Activated CD8-positive, alpha-beta memory T cell treated with anti-CD3 and anti-CD28 coated beads, Interleukin-2, amount 10 ng/mL, durations not matched to agents 7 days and 5 days (primary cell): ENCODE measurements around the gene GSG1. TPM values are rescaled to one million over a fixed set of nuclear protein-coding genes. Genes with fewer than 3 reads are reported as not detected.
"Not testable (repeated sequence)": the region's sequence is repeated elsewhere in the genome, so short reads cannot be mapped to it uniquely, and the experiment has no call there.

Experiments used
- ATAC-seq: fragments of 150-1000 bp; cut with Tn5 transposase; one replicate; pipeline ENCODE4 v1.10.0; 2021; ENCODE audit warnings: moderate library complexity
- CTCF ChIA-PET: fragments of 350-600 bp; sonication (Branson Sonifier 250); formaldehyde crosslinking; loops from one replicate; lab custom pipeline; 2021; ENCODE audit warnings: antibody characterized with exemption; lab: Charles Lee
- DNase-seq: peaks from one replicate; pipeline ENCODE4 v3.0.0-alpha.2; 2020
- H3K27ac Mint-ChIP-seq: one replicate; pipeline ENCODE4 v1.8.0; 2021; ENCODE audit warnings: mild to moderate bottlenecking, mixed read lengths
- H3K27me3 Mint-ChIP-seq: one replicate; pipeline ENCODE4 v1.8.0; 2021; ENCODE audit warnings: mixed read lengths
- H3K36me3 Mint-ChIP-seq: one replicate; pipeline ENCODE4 v1.8.0; 2021; ENCODE audit warnings: mild to moderate bottlenecking, mixed read lengths
- H3K4me1 Mint-ChIP-seq: one replicate; pipeline ENCODE4 v1.8.0; 2021; ENCODE audit warnings: mixed read lengths
- H3K4me3 Mint-ChIP-seq: one replicate; pipeline ENCODE4 v1.8.0; 2021; ENCODE audit warnings: mild to moderate bottlenecking, moderate library complexity, mixed read lengths
- H3K9me3 Mint-ChIP-seq: one replicate; pipeline ENCODE4 v1.8.0; 2022; ENCODE audit warnings: low read depth, mixed read lengths
- total RNA-seq, 2 experiments: library from RNA; stranded (reverse); gene quantifications; one replicate each; pipeline ENCODE4 v1.2.3, GENCODE V29; 2021

Gene GSG1
- total RNA-seq, 2 experiments from 2014 or later, result not detected

DNA sequence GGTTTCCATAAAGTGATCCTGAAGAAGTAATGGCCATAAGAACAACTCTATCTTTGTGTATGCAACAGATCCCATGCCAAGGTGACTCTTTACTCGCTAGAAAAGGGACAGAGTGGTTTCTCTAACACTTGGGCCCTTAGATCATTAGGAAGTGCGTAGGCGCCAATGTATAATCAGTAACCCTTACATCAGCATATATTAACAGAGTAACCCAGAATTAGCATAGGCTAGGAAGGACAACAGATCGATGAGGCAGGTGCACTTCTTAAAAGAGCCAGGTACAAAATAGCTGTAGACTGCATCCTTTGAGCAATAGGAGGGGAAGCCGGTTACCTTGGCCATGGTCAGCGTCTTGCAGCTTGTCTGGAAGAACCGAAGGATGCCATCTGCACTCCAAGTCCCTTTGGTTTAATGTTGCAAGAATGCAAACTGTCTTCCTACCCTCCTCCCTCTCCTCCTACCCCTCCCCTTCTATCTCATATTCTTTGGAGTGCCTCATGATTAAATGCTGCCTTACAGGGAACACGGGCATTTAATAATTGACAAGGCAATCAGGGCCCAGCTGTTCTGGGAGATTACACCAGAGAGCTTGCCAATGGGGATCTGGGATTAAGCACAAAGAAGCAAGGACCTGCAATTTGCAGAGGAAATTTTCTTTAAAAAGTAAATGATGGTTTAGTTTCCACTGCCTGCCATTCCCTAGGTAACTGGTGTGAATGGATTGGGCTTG is 8.0 kb downstream of the GSG1 start:
- Mint-ChIP-seq H3K27me3 (peaks cover 12% of the 10 kb centered on the region), H3K27ac (no peak overlapping the region), H3K4me3 (no peak overlapping the region), H3K9me3 (no peaks in the 10 kb centered on the region), H3K4me1 (peaks cover 32% of the 10 kb centered on the region), H3K36me3 (no peaks in the 10 kb centered on the region)
- ATAC-seq (no peak), DNase-seq (no peak)
- CTCF ChIA-PET, result interaction anchor here (1.1 to 5.2 kb wide), 4 partner anchors 14 to 179 kb away, joined by 3 to 40 read pairs (median 5); no protein-coding TSS in a partner anchor

DNA sequence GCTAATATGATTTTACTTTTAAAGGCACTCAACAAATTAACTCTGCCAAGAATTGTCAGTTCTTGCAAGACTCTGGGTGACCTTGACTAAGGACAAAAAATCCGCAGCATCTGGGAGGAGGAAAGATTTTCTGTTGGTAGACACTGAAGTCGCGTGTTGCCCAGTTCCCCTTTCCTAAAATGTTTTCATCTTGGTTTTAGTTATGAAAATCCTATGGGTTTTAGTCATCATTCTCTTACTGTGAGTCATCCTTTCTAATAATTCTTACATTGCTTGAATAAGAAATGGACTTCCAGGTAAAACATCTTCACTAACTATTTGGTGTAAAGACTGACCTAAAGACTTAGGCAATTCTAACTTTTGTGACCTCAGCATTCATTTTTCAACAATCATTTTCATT is 9.1 kb downstream of the GSG1 start:
- ATAC-seq (no peak), DNase-seq (no peak)
- Mint-ChIP-seq H3K27me3 (peaks cover 12% of the 10 kb centered on the region), H3K9me3 (no peaks in the 10 kb centered on the region), H3K4me3 (no peak overlapping the region), H3K4me1 (peaks cover 24% of the 10 kb centered on the region), H3K27ac (no peak overlapping the region), H3K36me3 (no peaks in the 10 kb centered on the region)
- CTCF ChIA-PET, result interaction anchor here (2.1 to 5.2 kb wide), 2 partner anchors 114 to 117 kb away, joined by 7 to 40 read pairs; no protein-coding TSS in a partner anchor

DNA sequence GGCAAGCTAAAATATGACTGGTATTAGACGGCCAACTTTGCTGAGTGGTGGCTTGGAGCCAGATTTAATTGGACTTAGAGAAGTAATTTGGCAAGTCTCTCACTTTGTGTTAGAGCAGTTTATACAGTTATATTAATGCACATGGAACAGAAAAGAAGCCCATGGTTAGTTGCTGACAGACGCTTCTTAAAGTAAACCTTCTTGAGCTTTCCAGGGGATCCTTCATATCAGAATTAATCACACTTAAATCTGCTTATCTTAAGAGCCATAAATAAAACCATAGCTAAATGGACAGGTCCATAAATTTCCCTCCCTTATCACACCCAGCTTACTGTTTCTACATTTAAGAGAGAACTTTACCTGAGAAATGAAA is 9.6 kb downstream of the GSG1 start:
- H3K27me3 Mint-ChIP-seq, result peaks cover 12% of the 10 kb centered on the region

DNA sequence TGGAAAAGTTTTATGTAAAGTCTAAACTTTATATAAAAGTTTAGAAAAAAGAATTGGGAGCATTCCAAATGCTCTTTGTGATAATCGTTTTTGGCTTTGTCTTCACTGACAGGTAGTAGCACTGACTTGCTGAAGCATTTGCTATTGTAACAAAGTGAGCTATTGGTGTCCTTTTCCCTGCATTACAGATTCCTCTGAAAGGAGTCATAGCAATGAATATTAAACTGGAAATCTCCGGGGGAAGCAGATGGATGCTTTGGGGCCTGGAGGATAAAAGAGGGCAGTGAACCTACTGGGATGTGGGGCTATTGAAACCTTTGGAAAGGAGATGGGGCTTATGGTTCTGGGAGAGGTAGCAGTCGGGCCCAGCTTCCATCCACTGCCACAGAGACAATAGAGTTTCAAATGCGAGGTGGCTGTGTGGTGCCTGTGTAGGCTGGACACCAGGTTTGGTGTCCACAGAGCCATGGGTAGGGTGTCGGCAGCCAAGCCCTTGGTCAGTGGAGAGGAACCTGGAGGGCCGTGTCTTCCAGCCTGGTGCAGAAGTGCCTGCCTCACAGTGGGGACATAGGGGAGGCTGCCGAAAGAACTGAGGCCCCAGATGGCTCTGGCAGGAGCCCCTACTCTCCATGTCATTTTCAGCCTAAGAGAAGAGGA is 10.1 kb downstream of the GSG1 start:
- no peaks in the 10 kb centered on the region for H3K36me3 Mint-ChIP-seq
- no peak overlapping the region for H3K4me3 Mint-ChIP-seq
- H3K27ac Mint-ChIP-seq, result no peak overlapping the region
- CTCF ChIA-PET, result interaction anchor here (1.1 to 5.2 kb wide), 3 partner anchors 118 to 177 kb away, joined by 3 to 40 read pairs (median 3); no protein-coding TSS in a partner anchor
- H3K27me3 Mint-ChIP-seq, result peaks cover 12% of the 10 kb centered on the region
- peaks cover 14% of the 10 kb centered on the region for H3K4me1 Mint-ChIP-seq
- H3K9me3 Mint-ChIP-seq, result no peaks in the 10 kb centered on the region
- ATAC-seq (no peak), DNase-seq (no peak)

More for the DNA sequence above, 9.6 kb downstream of the GSG1 start:
- CTCF ChIA-PET, result interaction anchor here (1.1 to 5.2 kb wide), 3 partner anchors 118 to 177 kb away, joined by 3 to 40 read pairs (median 3); no protein-coding TSS in a partner anchor
- ATAC-seq (no peak), DNase-seq (no peak)
- Mint-ChIP-seq H3K9me3 (no peaks in the 10 kb centered on the region), H3K4me3 (no peak overlapping the region), H3K36me3 (no peaks in the 10 kb centered on the region), H3K4me1 (peaks cover 19% of the 10 kb centered on the region), H3K27ac (no peak overlapping the region)

DNA sequence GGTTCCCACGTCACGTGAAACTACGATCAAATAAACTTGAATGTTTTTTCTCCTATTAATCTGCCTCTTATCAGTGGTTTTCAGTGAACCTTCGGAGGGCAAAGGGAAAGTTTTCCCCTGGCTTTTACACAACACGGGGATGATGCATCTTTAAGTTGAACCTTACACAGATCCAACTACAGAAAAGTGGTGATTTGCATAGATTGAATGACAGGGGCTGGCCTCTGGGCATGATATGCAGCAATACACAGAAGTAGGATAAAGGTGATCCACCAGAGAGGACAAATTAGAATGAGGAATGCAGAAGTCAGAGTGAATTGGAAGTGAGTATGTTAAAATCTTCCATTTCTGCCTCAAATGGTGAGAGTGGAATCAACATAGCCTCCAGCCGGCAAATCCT is 11.6 kb downstream of the GSG1 start:
- ATAC-seq, result no peak
- no peak overlapping the region for H3K27ac Mint-ChIP-seq
- peaks cover 7% of the 10 kb centered on the region for H3K4me1 Mint-ChIP-seq
- H3K9me3 Mint-ChIP-seq, result no peaks in the 10 kb centered on the region
- no peak for DNase-seq
- CTCF ChIA-PET, result no interaction called here
- peaks cover 12% of the 10 kb centered on the region for H3K27me3 Mint-ChIP-seq
- H3K36me3 Mint-ChIP-seq, result no peaks in the 10 kb centered on the region
- H3K4me3 Mint-ChIP-seq, result no peak overlapping the region

DNA sequence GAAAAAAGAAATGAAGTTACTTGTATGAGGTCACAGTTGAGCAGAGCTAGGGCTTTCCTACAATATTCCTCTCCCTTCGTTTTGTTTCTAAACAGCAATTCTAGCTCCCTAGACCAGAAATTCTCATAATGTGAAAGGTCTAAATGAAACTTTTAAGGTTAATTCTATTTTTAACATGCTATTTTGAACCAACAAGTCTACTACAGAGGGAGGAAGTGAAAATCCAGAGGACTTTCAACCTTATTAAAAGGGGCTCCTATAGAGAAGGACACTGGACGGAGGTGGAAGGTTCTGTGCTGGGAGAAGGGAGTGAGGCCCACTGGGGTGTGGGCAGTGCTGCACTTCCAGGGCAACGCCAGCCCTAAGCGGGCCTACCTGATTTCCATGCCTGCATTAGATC is 13.4 kb downstream of the GSG1 start:
- DNase-seq (no peak), ATAC-seq (no peak)
- Mint-ChIP-seq H3K36me3 (no peaks in the 10 kb centered on the region), H3K27ac (no peak overlapping the region), H3K4me1 (peaks cover 10% of the 10 kb centered on the region), H3K4me3 (no peak overlapping the region), H3K9me3 (no peaks in the 10 kb centered on the region), H3K27me3 (peaks cover 10% of the 10 kb centered on the region)
- CTCF ChIA-PET, result no interaction called here

DNA sequence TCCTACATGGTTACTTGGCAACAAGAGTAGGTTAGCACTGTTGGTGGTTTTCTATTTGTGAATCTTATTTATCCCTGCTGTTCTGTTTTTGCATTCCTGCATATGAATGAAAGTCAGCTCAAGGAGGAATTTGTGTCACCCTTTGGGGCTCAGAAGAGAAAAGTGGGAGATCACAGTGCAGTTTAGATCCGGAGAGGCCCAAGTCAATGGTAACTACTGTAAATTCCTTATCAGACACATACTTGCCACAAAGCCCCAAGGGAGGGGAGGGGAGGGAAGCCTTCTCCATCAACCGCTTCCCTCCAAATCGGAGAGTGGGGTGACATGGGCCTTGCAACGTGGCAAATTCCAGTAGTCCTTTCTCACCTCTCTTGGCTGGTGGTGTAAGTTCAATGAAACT is 15.0 kb downstream of the GSG1 start:
- Mint-ChIP-seq H3K27ac (no peak overlapping the region), H3K4me1 (peaks cover 2% of the 10 kb centered on the region), H3K27me3 (no peaks in the 10 kb centered on the region), H3K36me3 (peaks cover 4% of the 10 kb centered on the region), H3K9me3 (no peaks in the 10 kb centered on the region), H3K4me3 (no peak overlapping the region)
- ATAC-seq (no peak), DNase-seq (no peak)
- CTCF ChIA-PET, result interaction anchor here (1.1 to 1.2 kb wide), 3 partner anchors 10 to 125 kb away, joined by 3 to 4 read pairs (median 3); no protein-coding TSS in a partner anchor

DNA sequence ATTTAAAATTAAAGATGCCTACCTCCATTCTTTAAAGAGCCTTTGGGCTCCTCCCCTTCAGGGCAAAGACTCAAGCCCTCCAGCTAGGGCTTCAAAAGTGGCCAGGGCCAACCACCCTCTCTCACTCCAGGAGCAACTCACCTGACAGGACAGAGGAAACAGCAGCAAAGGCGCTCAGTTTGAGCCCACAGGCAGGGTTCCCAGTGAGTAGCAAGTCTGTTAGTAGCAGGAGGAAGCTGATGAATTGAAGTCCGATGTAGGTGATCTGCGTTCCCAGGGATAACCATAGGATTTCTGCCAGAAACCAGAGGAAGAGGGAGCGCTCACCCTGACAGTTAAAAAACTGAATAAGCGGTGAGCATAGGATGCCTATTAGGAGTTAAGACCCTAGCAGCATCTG is 15.7 kb downstream of the GSG1 start:
- H3K36me3 Mint-ChIP-seq, result peaks cover 4% of the 10 kb centered on the region
- peaks cover 2% of the 10 kb centered on the region for H3K4me1 Mint-ChIP-seq
- H3K4me3 Mint-ChIP-seq, result no peak overlapping the region

DNA sequence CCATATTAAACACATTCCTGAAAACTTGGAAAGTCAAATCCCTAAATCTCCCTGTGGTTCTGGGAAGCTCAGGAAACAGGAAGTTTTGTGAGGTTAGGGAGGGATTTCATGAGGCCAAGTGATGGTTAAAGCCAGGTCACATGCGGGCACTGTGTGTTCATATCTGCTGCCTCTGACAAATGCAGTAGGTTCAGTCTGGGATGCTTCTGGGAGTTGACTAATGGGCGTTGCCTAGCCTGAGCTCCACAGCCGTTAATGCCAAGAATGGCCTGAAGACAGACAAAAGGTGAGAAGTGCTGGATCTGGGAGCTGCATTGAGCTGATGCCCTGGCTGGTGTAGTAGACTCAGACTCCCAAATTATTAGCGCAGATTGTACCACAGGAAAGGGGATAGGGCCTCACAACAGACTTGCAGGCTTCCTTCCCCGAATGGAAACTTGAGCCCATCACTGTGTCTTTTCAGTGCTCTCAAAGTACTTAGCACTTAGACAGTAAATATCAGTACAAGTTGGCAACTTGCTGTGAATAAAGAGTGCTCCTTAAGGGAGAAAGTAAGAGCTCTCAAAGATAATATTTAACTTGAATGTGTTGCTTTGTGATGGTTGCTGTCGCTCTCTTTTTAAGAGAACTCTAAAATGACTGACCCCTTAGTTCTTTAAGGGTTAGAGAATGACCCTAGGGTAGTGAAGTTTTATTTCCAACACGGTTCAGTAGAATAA is 17.3 kb downstream of the GSG1 start:
- H3K9me3 Mint-ChIP-seq, result no peaks in the 10 kb centered on the region
- no peaks in the 10 kb centered on the region for H3K27me3 Mint-ChIP-seq
- DNase-seq, result no peak
- no peak overlapping the region for H3K27ac Mint-ChIP-seq
- H3K4me1 Mint-ChIP-seq, result peaks cover 2% of the 10 kb centered on the region
- no peak for ATAC-seq
- H3K36me3 Mint-ChIP-seq, result peaks cover 4% of the 10 kb centered on the region
- CTCF ChIA-PET, result interaction anchor here (1.1 kb wide), 1 partner anchor 126 kb away, joined by 4 read pairs; no protein-coding TSS in a partner anchor
- no peak overlapping the region for H3K4me3 Mint-ChIP-seq

More for the DNA sequence above, 15.7 kb downstream of the GSG1 start:
- CTCF ChIA-PET, result no interaction called here
- H3K27ac Mint-ChIP-seq, result no peak overlapping the region
- ATAC-seq (no peak), DNase-seq (no peak)
- no peaks in the 10 kb centered on the region for H3K27me3 Mint-ChIP-seq
- no peaks in the 10 kb centered on the region for H3K9me3 Mint-ChIP-seq

DNA sequence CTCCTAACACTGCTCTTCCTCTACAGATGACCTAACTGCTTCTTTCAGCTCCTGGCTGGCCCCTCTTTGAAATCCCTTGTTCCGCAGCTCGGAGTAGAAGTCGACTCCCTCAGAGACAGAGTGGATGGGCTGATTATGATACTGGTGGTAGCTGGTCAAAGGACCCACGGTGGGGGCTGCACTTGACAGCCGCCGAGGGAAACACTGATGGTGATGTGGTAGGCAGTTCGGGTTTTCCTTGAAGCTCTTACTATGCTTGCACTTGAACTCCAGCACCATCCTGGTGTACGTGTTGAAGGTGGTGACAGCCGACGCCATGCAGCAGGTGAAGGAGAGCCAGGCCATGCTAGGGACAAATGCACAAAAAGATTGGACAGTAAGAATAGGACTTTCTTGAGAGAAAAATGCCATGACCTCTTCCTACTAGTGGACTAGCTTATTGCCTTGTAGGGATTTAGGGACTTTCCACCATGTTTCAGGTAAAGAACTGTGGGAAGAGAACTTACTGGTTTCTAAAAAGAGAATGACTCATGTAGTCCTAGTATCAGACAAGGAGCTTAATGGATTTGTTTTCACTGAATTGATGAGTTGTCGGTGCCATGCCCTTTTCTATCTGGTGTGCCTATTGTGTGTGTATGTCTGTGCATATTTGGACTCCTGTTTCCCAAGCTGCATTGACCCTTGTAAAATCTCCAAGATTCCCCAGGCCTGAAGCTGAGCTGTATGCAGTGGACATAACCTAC is 18.4 kb downstream of the GSG1 start:
- Mint-ChIP-seq H3K9me3 (no peaks in the 10 kb centered on the region), H3K4me3 (no peak overlapping the region), H3K36me3 (peaks cover 4% of the 10 kb centered on the region), H3K27me3 (no peaks in the 10 kb centered on the region), H3K27ac (no peak overlapping the region), H3K4me1 (peaks cover 2% of the 10 kb centered on the region)
- no peak for ATAC-seq
- no peak for DNase-seq
- CTCF ChIA-PET, result interaction anchor here (1.1 kb wide), 1 partner anchor 127 kb away, joined by 4 read pairs; no protein-coding TSS in a partner anchor

DNA sequence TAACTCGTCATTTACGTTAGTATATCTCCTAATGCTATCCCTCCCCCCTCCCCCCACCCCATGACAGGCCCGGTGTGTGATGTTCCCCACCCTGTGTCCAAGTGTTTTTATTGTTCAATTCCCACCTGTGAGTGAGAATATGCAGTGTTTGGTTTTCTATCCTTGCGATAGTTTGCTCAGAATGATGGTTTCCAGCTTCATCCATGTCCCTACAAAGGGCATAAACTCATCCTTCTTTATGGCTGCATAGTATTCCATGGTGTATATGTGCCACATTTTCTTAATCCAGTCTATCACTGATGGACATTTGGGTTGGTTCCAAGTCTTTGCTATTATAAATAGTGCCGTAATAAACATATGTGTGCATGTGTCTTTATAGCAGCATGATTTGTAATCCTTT is 19.8 kb downstream of the GSG1 start:
- H3K27ac Mint-ChIP-seq, CTCF ChIA-PET, H3K4me3 Mint-ChIP-seq, H3K4me1 Mint-ChIP-seq, H3K9me3 Mint-ChIP-seq, ATAC-seq, DNase-seq, H3K27me3 Mint-ChIP-seq, H3K36me3 Mint-ChIP-seq: not testable (repeated sequence)

DNA sequence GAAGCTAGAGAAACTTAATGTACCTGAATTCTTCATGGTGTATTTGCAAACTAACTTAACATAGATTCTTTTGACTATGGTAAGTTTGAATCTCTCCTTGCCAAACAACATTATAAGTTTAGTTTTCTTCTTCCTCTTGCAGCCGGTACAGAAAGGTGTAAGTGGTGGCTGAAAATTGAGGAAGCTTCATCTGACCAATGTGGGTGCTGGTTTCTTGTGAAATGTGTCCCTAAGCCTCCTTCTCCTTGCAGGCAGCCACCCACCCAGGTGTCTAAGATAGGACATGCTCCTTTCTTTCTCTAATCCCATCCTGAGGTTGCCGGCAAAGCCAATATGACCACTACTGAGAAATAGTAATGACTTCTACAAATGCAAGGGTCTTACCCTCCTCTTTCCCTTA is 20.6 kb downstream of the GSG1 start:
- H3K27me3 Mint-ChIP-seq, result no peaks in the 10 kb centered on the region
- no peak for DNase-seq
- no peak for ATAC-seq
- peaks cover 6% of the 10 kb centered on the region for H3K36me3 Mint-ChIP-seq
- no peak overlapping the region for H3K27ac Mint-ChIP-seq
- no peaks in the 10 kb centered on the region for H3K9me3 Mint-ChIP-seq
- H3K4me1 Mint-ChIP-seq, result peaks cover 2% of the 10 kb centered on the region
- CTCF ChIA-PET, result no interaction called here
- H3K4me3 Mint-ChIP-seq, result no peak overlapping the region

DNA sequence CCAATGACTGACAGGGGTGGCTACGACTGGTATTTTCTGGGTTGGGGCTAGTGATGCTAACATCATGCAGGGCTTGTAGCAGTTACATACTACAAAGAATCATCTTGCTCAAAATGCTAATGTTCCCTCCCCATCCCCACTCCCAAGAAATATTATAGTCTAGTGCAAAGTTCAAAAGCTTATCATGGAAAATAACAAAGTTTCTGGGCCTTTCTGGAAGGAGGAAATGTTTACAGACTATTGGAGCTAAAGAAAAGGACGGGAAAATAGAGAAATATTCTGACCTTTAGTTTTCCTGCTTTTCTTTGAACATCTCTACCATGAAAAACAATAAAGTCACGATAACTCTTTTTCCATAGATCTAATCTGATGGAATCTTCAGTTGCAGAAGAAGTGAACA is 23.2 kb downstream of the GSG1 start:
- H3K27me3 Mint-ChIP-seq, result no peaks in the 10 kb centered on the region
- peaks cover 10% of the 10 kb centered on the region for H3K36me3 Mint-ChIP-seq
- no peaks in the 10 kb centered on the region for H3K4me1 Mint-ChIP-seq
- no peak overlapping the region for H3K4me3 Mint-ChIP-seq
- ATAC-seq (no peak), DNase-seq (no peak)
- H3K9me3 Mint-ChIP-seq, result no peaks in the 10 kb centered on the region
- CTCF ChIA-PET, result interaction anchor here (1.7 kb wide), 1 partner anchor 131 kb away, joined by 6 read pairs; no protein-coding TSS in a partner anchor
- no peak overlapping the region for H3K27ac Mint-ChIP-seq
